Naive thymus-derived CD4-positive, alpha-beta T cell (primary cell): Measurements from ENCODE around the gene ELAPOR2. TPM values are rescaled to one million over a fixed set of nuclear protein-coding genes. Genes with fewer than 3 reads are reported as not detected.

Source experiments
- ATAC-seq: fragments of 150-1000 bp; cut with Tn5 transposase; 2 replicates; pipeline ENCODE4 v1.10.0; 2021; ENCODE audit warnings: mild to moderate bottlenecking, moderate library complexity
- CTCF ChIA-PET: fragments of 350-600 bp; sonication (Branson Sonifier 250); formaldehyde crosslinking; loops from one replicate; lab custom pipeline; 2021; ENCODE audit warnings: antibody characterized with exemption; lab: Charles Lee
- POLR2A ChIA-PET: fragments of 350-600 bp; sonication (Branson Sonifier 250); formaldehyde crosslinking; loops from one replicate; lab custom pipeline; 2021; ENCODE audit warnings: antibody characterized with exemption, inconsistent platforms; lab: Charles Lee
- DNase-seq, 9 donors: peaks; one replicate each; pipeline versions ENCODE4 v3.0.0 to v3.0.0-alpha.2; 2020 to 2022; ENCODE audit warnings: mixed read lengths in 1 of 9
- H3K27ac ChIP-seq: one replicate; pipeline ENCODE4 v1.7.0; 2013; ENCODE audit warnings: mild to moderate bottlenecking, low read depth, low read length, moderate library complexity
- H3K27me3 ChIP-seq, 2 donors: one replicate each; pipeline ENCODE4 v1.7.0; 2013; ENCODE audit warnings: low read length in 2 of 2, mild to moderate bottlenecking in 2 of 2, moderate library complexity in 2 of 2; ENCODE audit not compliant: control insufficient read depth in 2 of 2, insufficient read depth in 2 of 2
- H3K36me3 ChIP-seq, 3 experiments: 1 replicate in 2 of 3; 2 replicates in 1 of 3; pipeline ENCODE4 v1.7.0; 2013; ENCODE audit warnings: low read length in 3 of 3, mild to moderate bottlenecking in 3 of 3, moderate library complexity in 1 of 3; ENCODE audit not compliant: insufficient read depth in 3 of 3, control insufficient read depth in 2 of 3
- H3K4me1 ChIP-seq, 2 donors: one replicate each; pipeline ENCODE4 v1.7.0; 2013; ENCODE audit warnings: low read length in 2 of 2, mild to moderate bottlenecking in 2 of 2, moderate library complexity in 1 of 2; ENCODE audit not compliant: control insufficient read depth in 2 of 2, insufficient read depth in 2 of 2
- H3K4me3 ChIP-seq: 2 replicates; pipeline ENCODE4 v1.7.0; 2013; ENCODE audit warnings: mild to moderate bottlenecking, low read length
- H3K9me3 ChIP-seq, 3 experiments: 1 replicate in 2 of 3; 2 replicates in 1 of 3; pipeline ENCODE4 v1.7.0; 2013; ENCODE audit warnings: low read length in 3 of 3; ENCODE audit not compliant: control insufficient read depth in 2 of 3
- H3K27ac Mint-ChIP-seq, 9 donors: one replicate each; pipeline ENCODE4 v1.8.0; 2020 to 2022; ENCODE audit warnings: mixed read lengths in 9 of 9, mild to moderate bottlenecking in 8 of 9, moderate library complexity in 5 of 9, inconsistent platforms in 2 of 9
- H3K27me3 Mint-ChIP-seq, 5 donors: one replicate each; pipeline ENCODE4 v1.8.0; 2021 to 2022; ENCODE audit warnings: mixed read lengths in 5 of 5, mild to moderate bottlenecking in 1 of 5
- H3K36me3 Mint-ChIP-seq, 5 donors: one replicate each; pipeline ENCODE4 v1.8.0; 2020 to 2022; ENCODE audit warnings: mixed read lengths in 5 of 5, mild to moderate bottlenecking in 3 of 5, inconsistent platforms in 1 of 5
- H3K4me1 Mint-ChIP-seq, 7 donors: one replicate each; pipeline ENCODE4 v1.8.0; 2020 to 2022; ENCODE audit warnings: mixed read lengths in 7 of 7, mild to moderate bottlenecking in 3 of 7, inconsistent platforms in 1 of 7
- H3K4me3 Mint-ChIP-seq, 10 donors: one replicate each; pipeline ENCODE4 v1.8.0; 2020 to 2022; ENCODE audit warnings: mild to moderate bottlenecking in 10 of 10, mixed read lengths in 10 of 10, moderate library complexity in 6 of 10, inconsistent platforms in 2 of 10
- H3K9me3 Mint-ChIP-seq, 11 donors: one replicate each; pipeline ENCODE4 v1.8.0; 2020 to 2022; ENCODE audit warnings: mixed read lengths in 11 of 11, mild to moderate bottlenecking in 4 of 11, inconsistent platforms in 1 of 11, moderate library complexity in 1 of 11
- intact Hi-C, 2 donors: fragments of 100-400 bp; cut with micrococcal nuclease; formaldehyde crosslinking; loops; one replicate each; pipeline ENCODE4 v1.15.1; 2023
- polyA plus RNA-seq, 2 donors: library from polyadenylated mRNA; unstranded; fragments of 300-500 nt; fragmentation: Illumina TruSeq; gene quantifications; one replicate each; pipeline ENCODE4 v1.2.3, GENCODE V29; 2021
- total RNA-seq, 6 experiments: library from RNA in 5 of 6; stranded (reverse) in 5 of 6; gene quantifications; 1 replicate in 5 of 6; 2 replicates in 1 of 6; pipeline ENCODE4 v1.2.3 and lab custom pipeline; 2021 to 2026

Gene ELAPOR2, protein sequence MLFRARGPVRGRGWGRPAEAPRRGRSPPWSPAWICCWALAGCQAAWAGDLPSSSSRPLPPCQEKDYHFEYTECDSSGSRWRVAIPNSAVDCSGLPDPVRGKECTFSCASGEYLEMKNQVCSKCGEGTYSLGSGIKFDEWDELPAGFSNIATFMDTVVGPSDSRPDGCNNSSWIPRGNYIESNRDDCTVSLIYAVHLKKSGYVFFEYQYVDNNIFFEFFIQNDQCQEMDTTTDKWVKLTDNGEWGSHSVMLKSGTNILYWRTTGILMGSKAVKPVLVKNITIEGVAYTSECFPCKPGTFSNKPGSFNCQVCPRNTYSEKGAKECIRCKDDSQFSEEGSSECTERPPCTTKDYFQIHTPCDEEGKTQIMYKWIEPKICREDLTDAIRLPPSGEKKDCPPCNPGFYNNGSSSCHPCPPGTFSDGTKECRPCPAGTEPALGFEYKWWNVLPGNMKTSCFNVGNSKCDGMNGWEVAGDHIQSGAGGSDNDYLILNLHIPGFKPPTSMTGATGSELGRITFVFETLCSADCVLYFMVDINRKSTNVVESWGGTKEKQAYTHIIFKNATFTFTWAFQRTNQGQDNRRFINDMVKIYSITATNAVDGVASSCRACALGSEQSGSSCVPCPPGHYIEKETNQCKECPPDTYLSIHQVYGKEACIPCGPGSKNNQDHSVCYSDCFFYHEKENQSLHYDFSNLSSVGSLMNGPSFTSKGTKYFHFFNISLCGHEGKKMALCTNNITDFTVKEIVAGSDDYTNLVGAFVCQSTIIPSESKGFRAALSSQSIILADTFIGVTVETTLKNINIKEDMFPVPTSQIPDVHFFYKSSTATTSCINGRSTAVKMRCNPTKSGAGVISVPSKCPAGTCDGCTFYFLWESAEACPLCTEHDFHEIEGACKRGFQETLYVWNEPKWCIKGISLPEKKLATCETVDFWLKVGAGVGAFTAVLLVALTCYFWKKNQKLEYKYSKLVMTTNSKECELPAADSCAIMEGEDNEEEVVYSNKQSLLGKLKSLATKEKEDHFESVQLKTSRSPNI
- total RNA-seq: 10 to 100 TPM in 2 of 5 experiments, 1 to 10 TPM in 3; 5.3 to 11.0 (median 6.4) TPM
- polyA plus RNA-seq: 1 to 10 TPM; 1.3 to 7.6 TPM
- 20.7 reads per million, percentile 51 among the genes with 10 or more reads in this experiment for total RNA-seq (lab: John Stamatoyannopoulos, UW)

DNA sequence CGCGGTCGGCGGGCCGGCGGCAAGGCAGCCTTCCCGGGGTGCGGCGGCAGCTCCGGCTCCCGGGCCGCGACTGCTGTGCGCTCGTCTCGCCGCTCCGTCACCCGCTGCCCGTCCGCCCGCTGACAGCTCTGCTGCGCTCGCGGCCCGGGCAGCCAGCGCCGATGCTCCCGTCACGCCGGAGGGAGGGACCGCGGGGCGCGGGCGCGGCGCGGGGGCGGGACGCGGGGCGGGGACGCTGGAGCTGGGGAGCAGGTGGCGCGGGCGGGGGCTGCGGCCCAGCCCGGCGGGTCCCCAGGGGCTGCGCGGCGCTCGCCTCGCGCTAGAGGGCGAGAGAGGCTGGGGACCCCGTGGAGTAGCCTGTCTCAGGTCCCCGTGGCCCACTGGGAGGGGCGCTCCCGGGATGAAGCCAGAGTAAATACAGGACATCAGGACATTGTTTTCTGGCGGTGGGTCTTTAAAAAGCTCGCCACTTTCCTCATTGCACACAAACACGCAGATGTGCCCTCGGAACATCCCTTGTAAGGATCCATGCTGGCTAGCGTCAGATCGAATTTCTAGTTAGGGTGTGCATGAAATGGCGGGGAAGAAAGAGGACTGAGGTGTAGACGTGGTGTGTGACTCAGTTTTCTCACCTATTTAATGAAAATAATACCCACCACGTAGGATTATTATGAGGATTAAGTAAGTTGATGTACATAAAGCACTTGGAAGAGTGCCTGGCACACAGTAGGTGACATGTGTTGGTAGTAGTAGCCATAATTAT, at the start of gene ELAPOR2:
Gene ELAPOR2, minus strand, starts transcription at position 130 of the 763 bp plus-strand sequence. CDS start 141 bp downstream, outside the sequence.
- intact Hi-C loops: loop anchor here (1.0 to 5.0 kb wide), 9 partner anchors 81 to 286 kb away; partner anchors contain the start of genes DMTF1 (in 2 of the 2) and CROT (in 1 of the 2)
- peak within 1 kb of the TSS; percentile 66 for H3K4me3 ChIP-seq
- H3K9me3 Mint-ChIP-seq: no peaks in the 10 kb centered on the region
- H3K27me3 Mint-ChIP-seq: peaks cover 9 to 23% (median 14%) of the 10 kb centered on the region in 5 donors
- H3K4me1 Mint-ChIP-seq: peaks cover 7 to 18% (median 14%) of the 10 kb centered on the region in 7 donors
- H3K4me3 Mint-ChIP-seq: peak within 1 kb of the TSS; percentile 78 to 88 (median 84)
- ChIA-PET POLR2A (interaction anchor here (0.9 to 1.0 kb wide), 2 partner anchors 93 to 160 kb away, joined by 3 to 9 read pairs; partner anchors contain the start of genes DMTF1 and TMEM243), CTCF (interaction anchor here (1.6 kb wide), 1 partner anchor 94 kb away, joined by 3 read pairs; no protein-coding TSS in a partner anchor)
- H3K36me3 ChIP-seq: no peaks in the 10 kb centered on the region
- peak within 1 kb of the TSS; percentile 52 for H3K27ac ChIP-seq
- no peaks in the 10 kb centered on the region for H3K27me3 ChIP-seq
- peak; percentile 97 for ATAC-seq
- peak within 1 kb of the TSS in 8 of 9 donors; percentile 6 to 89 (median 70) for H3K27ac Mint-ChIP-seq
- H3K36me3 Mint-ChIP-seq: no peaks in the 10 kb centered on the region
- H3K9me3 ChIP-seq: no peaks in the 10 kb centered on the region
- H3K4me1 ChIP-seq: peaks cover 9 to 10% of the 10 kb centered on the region in 2 donors
- DNase-seq: peak; percentile 68 to 83 (median 75)

DNA sequence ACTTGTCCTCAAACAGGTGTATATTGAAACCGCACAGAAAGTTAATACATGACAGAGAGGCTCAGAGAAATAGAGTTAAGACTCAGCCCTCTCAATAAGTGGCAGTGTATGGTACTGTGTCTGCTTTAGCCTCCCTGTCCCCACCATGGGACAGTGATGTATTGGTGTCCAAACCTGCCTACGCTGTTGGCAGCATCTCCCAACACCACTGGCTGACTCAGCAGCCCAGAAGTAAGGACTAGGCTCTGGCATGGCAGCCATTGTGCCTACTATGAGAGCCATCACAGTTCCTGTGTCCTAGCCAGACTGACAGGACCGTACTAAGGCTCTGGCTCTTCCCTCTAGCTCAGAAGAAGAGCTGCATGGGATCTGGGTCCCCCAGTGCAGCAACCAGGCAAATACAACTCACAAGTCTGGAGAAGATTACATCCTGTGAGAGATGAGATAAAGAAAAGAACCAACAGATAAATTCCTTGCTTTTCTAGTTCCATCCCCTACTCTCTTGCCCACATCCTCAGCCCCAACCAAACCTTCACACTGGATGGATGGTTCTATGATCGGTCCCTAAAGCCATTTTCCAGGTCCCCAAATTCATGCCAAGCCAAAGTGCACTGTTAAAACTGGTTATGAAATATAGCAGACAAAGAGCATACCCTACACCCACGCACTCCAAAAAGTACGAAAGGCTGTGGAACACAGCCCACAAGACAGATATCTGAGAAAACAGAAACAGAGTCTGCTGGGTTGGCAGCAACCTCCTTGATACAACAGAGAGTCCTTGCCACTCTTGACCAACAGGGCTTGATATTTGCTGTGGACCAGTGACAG, 48.7 kb upstream of the ELAPOR2 start:
- H3K4me3 ChIP-seq: no peak overlapping the region
- H3K36me3 ChIP-seq: no peaks in the 10 kb centered on the region
- DNase-seq (no peak), ATAC-seq (no peak)
- peaks cover 0 to 4% (median 0%) of the 10 kb centered on the region in 5 donors for H3K36me3 Mint-ChIP-seq
- H3K27me3 ChIP-seq: peaks cover 0 to 6% of the 10 kb centered on the region in 2 donors
- intact Hi-C loops: no loop called here
- no peaks in the 10 kb centered on the region for H3K4me1 ChIP-seq
- peaks cover 0 to 3% (median 0%) of the 10 kb centered on the region in 11 donors for H3K9me3 Mint-ChIP-seq
- ChIA-PET CTCF (no interaction called here), POLR2A (no interaction called here)
- no peaks in the 10 kb centered on the region for H3K4me1 Mint-ChIP-seq
- H3K27ac ChIP-seq: no peak overlapping the region
- no peak overlapping the region for H3K27ac Mint-ChIP-seq
- no peaks in the 10 kb centered on the region for H3K9me3 ChIP-seq
- no peak overlapping the region for H3K4me3 Mint-ChIP-seq
- peaks cover 5 to 18% (median 10%) of the 10 kb centered on the region in 5 donors for H3K27me3 Mint-ChIP-seq

DNA sequence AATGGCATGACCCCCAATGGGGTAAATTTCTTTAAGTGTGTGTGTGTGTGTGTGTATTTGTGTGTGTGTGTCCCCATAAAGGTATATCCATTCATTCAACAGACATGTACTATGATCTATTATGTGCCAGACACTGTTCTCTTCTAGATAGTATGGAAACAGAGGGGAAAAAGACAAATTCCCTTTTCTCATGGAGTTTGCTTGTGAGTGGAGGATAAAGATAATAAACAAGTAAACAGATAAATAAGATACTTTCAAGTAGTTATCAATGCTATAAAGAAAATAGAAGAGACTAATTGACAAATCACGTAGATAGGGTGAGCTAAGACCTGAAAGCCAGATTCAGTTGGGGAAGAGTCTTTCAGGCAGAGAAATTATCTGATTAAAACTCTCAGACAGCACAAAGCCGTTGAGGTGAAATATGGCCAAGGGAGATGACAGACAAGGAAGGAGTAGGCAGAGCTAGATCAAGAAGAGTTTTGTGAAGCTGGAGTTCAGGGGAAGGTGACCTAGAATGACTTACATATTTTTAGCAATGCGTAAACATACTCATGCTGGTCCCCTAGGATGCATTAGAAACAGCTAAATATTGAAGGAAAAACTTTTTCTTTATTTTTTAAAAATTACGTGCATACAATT, 47.6 kb upstream of the ELAPOR2 start:
- H3K27me3 Mint-ChIP-seq: peaks cover 5 to 18% (median 10%) of the 10 kb centered on the region in 5 donors
- Histone ChIP-seq H3K27ac (no peak overlapping the region), H3K27me3 (peaks cover 0 to 6% of the 10 kb centered on the region in 2 donors), H3K9me3 (no peaks in the 10 kb centered on the region), H3K4me3 (no peak overlapping the region), H3K4me1 (no peaks in the 10 kb centered on the region), H3K36me3 (no peaks in the 10 kb centered on the region)
- POLR2A ChIA-PET: no interaction called here
- intact Hi-C loops: no loop called here
- no peak overlapping the region for H3K4me3 Mint-ChIP-seq
- peaks cover 0 to 2% (median 0%) of the 10 kb centered on the region in 11 donors for H3K9me3 Mint-ChIP-seq
- ATAC-seq (no peak), DNase-seq (no peak)
- H3K36me3 Mint-ChIP-seq: peaks cover 0 to 4% (median 0%) of the 10 kb centered on the region in 5 donors
- H3K27ac Mint-ChIP-seq: no peak overlapping the region
- H3K4me1 Mint-ChIP-seq: no peaks in the 10 kb centered on the region
- CTCF ChIA-PET: no interaction called here

DNA sequence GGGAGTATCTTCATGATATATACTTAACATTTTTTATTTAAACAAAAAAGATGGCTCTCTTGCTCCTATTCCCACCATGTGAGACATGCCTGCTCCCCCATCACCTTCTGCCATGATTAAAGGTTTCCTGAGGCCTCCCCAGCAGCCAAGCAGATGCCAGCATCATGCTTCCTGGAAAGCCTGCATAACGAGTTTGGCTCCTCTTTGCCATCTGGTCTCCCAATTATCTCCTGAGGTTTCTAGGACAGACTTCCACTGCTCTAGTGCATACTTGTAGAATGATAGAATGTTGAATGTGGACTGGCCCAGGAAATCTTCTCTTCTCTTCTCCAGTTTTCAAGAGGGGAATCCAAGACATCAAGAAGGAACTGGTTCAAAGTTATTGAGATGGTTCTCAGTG, 45.9 kb upstream of the ELAPOR2 start:
- ATAC-seq (no peak), DNase-seq (no peak)
- intact Hi-C loops: no loop called here
- no peak overlapping the region for H3K27ac ChIP-seq
- H3K27me3 ChIP-seq: peaks cover 0 to 6% of the 10 kb centered on the region in 2 donors
- Mint-ChIP-seq H3K36me3 (peaks cover 0 to 4% (median 0%) of the 10 kb centered on the region in 5 donors), H3K27ac (no peak overlapping the region), H3K27me3 (peaks cover 5 to 18% (median 14%) of the 10 kb centered on the region in 5 donors), H3K9me3 (peaks cover 0 to 2% (median 0%) of the 10 kb centered on the region in 11 donors), H3K4me3 (no peak overlapping the region), H3K4me1 (no peaks in the 10 kb centered on the region)
- no peaks in the 10 kb centered on the region for H3K4me1 ChIP-seq
- H3K4me3 ChIP-seq: no peak overlapping the region
- H3K9me3 ChIP-seq: no peaks in the 10 kb centered on the region
- H3K36me3 ChIP-seq: no peaks in the 10 kb centered on the region
- ChIA-PET POLR2A (no interaction called here), CTCF (no interaction called here)

DNA sequence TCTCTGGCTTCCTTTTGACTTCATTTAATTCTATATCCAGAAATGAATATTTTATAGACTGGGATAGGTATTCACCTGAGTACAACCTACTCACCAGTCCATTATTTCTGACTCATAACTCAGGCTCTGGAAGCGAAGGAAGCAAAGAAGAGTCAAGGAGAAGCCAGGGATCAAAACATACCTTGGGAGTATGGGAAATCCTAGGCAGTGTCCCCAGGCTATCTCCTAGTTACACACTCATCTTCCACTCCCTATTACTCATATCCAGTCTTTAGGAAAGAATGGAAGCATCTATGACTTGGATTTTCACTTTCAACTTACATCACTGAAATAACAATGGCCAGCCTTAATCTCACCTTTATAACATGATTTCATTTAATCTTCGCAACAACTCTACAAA, 40.9 kb upstream of the ELAPOR2 start:
- DNase-seq (no peak), ATAC-seq (no peak)
- Histone ChIP-seq H3K9me3 (no peaks in the 10 kb centered on the region), H3K27ac (no peak overlapping the region), H3K4me1 (no peaks in the 10 kb centered on the region), H3K27me3 (no peaks in the 10 kb centered on the region), H3K4me3 (no peak overlapping the region), H3K36me3 (no peaks in the 10 kb centered on the region)
- intact Hi-C loops: no loop called here
- ChIA-PET CTCF (no interaction called here), POLR2A (no interaction called here)
- H3K4me1 Mint-ChIP-seq: no peaks in the 10 kb centered on the region
- peaks cover 0 to 4% (median 0%) of the 10 kb centered on the region in 11 donors for H3K9me3 Mint-ChIP-seq
- peaks cover 2 to 5% (median 4%) of the 10 kb centered on the region in 5 donors for H3K27me3 Mint-ChIP-seq
- H3K36me3 Mint-ChIP-seq: peaks cover 0 to under 1% (median 0%) of the 10 kb centered on the region in 5 donors
- no peak overlapping the region for H3K4me3 Mint-ChIP-seq
- H3K27ac Mint-ChIP-seq: no peak overlapping the region
